ENCODE results near the gene TEX51.

TEX51 gene

DNA sequence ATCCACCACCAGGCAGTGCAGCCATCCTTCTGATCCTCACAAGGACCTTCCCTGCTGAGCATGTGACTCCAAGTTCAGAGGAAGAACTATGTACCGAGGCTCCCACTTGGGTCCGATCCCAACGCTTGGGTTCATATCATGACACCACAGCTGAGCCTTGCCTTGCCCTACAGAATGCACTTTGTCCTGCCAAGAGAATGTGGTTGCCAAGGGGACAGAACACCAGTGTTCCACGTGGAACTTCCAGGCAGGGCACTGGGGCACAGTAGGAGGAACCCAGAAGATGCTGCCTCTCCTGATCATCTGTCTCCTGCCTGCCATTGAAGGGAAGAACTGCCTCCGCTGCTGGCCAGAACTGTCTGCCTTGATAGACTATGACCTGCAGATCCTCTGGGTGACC is at the start of gene TEX51:
TSS of gene TEX51 (plus strand) at position 255 of the 400 bp plus-strand sequence. CDS start at position 284, 29 bp downstream.
- no peak for DNase-seq (ENCODE audit: low read depth in 2 of 2)

DNA sequence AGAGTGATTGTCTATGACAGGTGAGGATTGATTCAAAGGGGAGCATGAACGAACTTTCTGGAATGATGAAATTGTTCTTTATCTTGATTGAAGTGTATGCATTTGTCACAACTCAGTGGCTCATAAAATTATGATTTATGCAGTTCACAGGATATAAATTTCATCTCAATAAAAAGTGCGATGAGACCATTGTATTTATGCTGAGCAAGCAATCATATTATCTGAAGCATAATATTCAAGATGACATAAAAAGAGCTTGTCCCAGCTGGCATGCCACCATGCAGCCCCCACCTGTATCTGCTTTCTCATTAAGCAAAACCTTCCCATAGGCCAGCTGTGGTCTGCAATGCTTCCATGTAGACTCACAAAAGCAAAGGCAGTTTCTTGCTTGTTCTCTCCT is 49.6 kb upstream of the TEX51 start:
- DNase-seq (ENCODE audit: low read depth in 2 of 2) = no peak

DNA sequence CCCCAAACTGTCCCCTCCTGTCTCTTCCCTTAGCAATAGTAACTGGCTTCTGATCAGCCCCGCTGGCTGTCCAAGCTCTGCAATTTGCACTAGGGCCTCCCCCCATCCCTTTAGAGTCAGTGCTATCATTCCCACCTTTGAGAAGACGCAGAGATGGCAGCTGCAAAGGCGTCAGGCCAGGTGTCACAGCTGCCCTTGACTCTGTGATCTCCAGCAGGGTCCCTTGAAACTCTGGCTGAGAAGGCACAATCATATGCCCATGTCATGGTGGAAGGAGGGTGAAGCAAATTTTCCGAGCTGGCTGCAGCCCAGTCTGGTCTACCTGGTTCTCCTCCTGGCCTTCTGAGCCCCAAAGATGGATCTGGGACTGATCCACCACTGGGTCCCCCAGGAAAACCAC is 49.2 kb upstream of the TEX51 start:
- DNase-seq (ENCODE audit: low read depth in 2 of 2) = no peak

DNA sequence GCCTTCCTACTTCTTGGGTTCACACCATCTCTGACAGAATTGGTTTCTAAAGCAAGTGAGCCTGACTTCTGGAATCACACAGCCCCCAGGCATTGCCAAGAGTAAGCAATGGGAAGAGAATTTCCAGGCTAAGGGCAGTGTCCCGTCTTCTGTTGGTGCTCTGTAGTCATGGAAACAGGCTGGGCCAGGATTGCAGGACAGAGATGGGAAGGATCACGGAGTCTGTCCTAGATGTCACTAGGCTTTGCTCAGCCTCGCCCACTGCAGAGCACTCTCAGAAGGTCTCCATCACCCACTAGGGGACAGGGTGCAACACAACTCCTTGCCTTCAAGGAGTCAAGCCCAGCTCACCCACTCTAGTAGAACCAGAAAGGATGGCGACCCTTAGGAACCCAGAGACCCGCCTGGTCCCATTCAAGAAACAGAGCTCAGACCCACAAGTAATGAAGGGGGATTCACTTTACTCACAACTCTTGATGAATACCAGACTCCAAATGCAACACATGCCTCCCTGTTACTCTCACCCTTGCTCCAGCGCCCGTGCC is 48.6 kb upstream of the TEX51 start:
- no peak for DNase-seq (ENCODE audit: low read depth in 2 of 2)

DNA sequence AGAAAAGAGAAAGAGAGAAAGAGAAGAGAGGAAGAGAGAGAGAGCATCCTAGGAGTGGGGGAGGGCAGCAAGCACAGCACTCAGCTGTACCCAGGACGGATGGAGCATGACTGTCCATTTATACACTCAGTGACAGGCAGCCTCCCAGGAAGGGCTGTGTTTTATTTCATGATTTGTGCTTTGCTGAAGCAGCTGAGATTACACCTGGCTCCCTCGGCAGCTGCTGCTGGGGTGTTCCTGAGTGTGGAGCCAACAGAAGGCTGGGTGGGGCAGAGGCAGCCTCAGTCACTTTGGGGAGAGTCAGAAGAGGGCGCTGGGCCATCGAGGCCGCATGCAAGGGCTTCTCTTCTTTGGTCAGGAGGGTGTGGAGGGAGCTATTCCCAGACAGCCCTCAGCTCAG is 47.8 kb upstream of the TEX51 start:
- no peak for DNase-seq (ENCODE audit: low read depth in 2 of 2)

DNA sequence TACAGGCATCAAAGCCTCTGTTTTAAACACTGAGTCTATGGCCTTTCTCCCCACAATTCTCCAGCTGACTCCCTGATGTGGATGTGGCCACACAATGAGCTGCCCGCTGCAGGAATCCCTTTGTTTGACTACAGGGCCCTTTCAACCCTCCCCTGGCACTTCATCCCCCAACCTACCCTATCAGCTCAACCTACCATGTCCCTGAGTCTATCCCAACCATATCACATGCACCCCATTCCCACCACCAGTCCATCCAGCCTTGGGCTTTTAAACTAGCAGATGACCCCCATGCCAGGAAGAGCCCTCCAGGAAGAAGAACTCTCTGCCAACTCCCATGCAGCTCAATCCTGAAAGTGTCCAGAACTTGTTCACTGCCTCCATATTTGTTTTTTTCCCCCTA is 46.9 kb upstream of the TEX51 start:
- no peak for DNase-seq (ENCODE audit: low read depth in 2 of 2)

DNA sequence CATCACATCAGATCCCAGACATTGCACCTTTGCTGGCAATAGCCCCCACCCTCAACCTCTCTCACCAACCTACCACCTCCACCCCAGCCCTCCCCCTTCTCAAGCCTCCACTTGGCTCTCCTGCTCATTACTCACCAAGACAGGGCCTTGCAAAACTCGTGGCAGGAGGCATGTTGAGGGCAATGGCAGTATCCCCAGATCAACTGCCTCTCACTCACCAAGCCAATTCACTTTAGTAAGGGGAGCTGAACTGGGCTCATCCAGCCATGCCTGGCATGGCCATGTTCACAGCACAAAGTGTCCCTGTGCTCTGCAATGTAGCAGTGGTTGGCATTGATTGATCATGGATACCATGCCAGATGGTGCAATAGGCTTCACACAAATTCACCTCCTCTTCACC is 46.3 kb upstream of the TEX51 start:
- DNase-seq (ENCODE audit: low read depth in 2 of 2) = no peak

DNA sequence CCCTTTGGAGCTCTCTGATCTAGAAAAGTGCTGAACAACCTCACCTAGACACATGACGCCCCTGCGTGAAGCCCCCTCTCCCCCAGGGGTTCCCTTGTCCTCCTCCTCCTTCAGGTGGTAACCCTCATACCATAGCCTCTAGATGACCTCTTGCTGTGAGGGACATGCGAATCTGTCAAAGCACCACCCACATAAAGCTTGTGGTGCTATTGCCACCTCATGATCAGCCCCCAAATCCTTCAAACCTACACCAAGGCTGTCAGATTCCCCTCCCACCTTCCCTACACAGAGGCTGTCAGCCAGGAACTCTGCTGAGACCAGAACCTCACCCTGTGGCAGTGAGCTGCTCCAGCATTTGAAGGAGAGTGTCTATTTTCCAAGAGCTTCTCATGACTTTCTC is 43.1 kb upstream of the TEX51 start:
- DNase-seq (ENCODE audit: low read depth in 2 of 2) = no peak

DNA sequence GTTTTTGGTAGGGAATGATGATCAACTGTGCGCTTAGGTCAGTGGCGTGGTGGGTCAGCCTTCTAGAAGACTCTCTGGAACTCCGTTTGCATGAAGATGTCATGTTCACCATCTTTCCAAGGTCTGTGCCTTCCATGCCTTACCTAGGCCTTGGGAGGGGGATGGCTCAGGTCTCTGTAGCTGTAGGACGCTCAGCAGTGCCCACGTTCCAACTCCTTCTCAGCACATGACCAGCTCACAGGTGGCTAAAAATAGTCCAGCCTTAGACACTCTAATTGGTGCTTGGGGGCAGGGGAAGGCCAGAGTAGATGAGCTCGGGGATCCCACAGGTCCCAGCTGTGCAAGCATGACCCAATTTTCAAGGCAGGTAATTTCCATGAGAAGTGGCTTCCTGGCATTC is 42.3 kb upstream of the TEX51 start:
- DNase-seq (ENCODE audit: low read depth in 2 of 2) = no peak

DNA sequence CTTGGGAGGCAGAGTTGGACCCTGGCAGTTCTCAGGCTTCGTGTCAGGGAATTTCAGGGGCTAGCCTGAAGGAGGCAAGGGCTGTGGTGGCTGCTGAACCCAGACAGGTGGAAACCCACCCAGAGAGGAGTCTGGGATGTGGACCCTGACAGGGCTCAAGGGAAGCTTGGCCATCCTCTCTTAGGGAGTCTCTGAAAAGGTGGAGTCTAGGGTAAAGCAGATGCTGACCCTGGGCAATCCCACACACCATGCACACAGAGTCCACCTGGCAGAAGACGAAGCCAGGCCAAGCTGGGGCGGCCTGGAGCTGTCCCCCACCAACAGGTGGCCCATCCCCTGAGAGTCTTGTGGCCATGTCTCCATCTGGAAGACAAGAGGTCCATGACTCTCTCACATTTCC is 41.2 kb upstream of the TEX51 start:
- DNase-seq (ENCODE audit: low read depth in 2 of 2) = no peak

DNA sequence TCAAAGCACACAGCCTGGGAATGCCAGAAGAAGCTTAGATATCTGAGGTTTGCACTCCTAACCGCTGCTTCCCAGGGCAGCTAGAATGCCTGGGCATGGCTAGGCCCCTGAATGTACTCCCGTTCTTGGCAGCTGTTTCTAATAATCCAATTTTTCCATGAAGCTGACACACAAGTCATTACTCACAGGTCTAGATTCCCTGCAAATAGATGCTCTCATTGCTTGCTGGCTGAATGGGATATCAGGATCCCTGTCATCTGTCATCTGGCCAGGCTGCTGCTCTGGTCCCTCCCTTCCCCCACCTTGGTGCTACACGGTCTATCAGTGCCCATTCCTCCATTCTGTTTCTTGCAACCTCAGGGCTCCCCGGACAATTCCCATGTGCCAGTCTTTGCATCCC is 40.7 kb upstream of the TEX51 start:
- no peak for DNase-seq (ENCODE audit: low read depth in 2 of 2)

DNA sequence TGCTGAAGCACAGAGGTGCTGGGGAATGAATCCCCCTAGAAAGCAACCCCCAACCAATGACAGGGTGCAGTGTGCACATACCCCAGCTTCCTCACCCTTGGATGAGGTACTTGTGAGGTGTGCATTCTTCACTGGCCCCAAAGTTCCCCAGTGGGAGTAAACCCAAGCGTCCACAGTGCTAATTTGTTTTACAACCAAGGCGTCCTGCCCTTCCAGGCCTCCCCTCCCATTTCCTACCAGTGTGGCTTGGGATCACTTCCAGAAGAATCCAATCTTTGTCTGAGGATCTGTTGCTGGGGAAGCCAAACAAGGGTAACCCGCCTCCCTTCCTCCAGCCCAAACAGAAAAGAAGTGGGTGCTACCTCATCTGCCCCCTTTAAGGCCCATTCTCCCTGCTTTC is 40.3 kb upstream of the TEX51 start:
- DNase-seq (ENCODE audit: low read depth in 2 of 2) = no peak

DNA sequence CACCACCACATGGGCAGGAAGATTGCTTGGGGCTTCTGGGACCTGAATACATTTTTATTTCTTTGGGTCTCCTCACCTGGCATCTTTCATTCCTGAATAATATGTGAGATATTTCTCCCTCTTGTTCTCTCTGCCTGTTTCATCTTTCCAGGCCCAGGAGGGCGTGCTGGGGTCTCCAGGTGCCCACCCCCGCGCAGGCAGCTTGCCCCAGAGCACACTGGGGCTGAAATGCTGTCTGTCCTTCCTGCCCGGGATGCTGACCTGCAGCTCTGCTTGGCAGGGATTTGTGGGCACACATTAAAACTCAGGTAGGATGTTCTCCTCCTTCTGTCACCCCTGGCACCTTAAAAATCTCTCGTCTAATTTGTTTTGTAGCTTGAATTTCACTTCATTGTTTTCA is 39.7 kb upstream of the TEX51 start:
- no peak for DNase-seq (ENCODE audit: low read depth in 2 of 2)

DNA sequence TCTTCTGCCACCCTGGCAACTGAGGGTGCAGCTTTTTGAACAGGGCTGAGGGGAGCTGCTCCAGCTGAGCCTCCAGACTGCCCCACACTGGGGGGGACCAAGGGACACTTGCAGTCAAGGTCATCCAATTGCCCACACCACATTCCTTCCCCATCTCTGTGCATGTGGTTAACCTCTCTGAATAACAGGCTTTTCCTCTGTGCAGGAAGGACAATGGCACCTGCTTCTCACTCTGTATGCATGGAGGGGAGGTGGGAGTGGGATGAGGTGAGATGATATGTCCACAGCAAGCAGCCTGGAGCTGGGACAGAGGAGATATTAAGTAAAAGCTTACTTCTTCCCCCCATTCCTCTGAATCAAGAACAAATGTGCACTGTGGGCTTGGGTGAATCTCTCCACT is 39.1 kb upstream of the TEX51 start:
- no peak for DNase-seq (ENCODE audit: low read depth in 2 of 2)

DNA sequence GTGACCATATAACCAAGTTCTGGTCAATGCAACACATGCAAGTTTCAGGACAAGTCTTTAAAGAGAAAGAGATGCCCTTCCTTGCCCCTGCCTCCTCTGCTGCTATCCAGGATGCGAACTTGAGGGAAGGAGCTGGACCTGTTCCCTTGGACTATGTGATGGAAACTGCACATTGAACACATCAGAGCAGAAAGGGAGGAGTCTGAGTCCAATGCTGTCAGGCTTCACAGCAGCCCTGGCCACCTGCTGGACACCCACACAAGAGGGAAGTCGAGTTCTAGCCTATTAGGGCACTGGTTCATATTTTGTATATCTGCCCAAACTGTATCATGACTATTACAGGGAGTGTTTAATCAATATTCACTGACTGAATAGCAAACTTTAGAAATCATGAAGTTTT is 38.3 kb upstream of the TEX51 start:
- no peak for DNase-seq (ENCODE audit: low read depth in 2 of 2)

DNA sequence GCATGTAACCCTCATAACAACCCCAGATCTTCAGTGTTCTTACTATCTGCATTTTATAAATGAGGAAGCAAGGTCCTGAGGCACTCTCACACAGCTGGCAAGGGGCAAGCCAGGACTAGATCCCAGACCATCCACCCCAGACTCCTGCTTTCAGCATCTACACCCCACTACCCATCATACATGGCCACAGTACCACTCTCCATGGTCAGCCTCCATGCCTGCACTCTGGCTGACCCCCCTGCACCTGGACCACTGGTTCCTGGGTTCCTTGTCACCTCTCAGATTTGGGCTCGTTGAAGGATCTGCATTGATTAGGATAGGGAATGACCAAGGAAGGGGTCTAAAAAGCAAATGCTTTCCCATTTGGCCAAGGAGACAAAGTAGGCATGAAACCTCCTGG is 36.0 kb upstream of the TEX51 start:
- no peak for DNase-seq (ENCODE audit: low read depth in 2 of 2)

DNA sequence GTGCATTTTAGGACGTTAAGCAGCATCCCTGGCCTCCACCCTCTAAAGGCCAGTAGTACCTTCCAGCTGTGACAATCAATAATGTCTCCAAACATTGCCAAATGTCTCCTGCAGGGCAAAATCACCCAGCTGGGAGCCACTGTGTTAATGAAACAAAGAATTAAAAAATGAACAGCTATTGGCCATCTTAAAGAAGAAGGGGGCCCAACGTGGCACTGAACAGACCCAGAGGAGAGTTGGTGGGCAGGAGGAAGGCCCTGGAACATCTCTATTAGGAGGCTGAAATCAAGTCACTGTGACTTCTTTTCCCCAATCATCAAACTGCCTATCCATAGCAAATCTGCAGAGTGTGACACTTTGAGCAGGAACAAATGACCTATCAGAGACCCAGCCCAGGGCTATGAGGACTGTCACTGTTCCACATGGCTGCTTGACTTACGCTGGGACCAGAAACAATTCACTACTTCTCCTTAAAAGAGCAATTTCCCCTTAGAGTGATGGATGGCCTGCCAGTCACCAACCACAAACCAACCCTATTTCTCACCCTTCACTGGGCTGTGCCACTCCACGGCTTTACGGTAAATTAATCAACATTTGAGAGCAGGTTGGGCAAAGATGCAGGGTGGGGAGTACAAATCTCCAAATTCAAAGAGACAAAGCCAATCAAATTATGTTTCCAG is 35.2 kb upstream of the TEX51 start:
- no peak for DNase-seq (ENCODE audit: low read depth in 2 of 2)

DNA sequence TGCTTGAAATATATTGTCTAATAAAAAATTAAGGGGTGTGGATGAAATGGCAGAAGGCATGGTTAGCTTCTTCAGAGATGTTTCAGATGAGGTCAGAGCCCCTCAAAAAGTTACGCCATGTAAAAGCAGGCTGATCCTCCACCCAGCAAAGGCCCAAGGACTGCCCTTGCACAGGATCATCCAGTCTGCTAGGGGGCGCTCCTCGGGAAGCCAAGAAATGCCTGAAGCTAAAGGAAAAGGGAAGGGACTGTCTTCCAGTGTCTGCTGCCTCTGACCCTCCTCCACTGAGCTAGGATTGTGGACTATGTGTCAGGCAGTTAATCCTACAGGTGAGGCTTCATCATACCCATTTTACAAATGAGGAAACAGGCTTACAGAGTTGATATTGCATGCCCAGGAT is 33.8 kb upstream of the TEX51 start:
- no peak for DNase-seq (ENCODE audit: low read depth in 2 of 2)

DNA sequence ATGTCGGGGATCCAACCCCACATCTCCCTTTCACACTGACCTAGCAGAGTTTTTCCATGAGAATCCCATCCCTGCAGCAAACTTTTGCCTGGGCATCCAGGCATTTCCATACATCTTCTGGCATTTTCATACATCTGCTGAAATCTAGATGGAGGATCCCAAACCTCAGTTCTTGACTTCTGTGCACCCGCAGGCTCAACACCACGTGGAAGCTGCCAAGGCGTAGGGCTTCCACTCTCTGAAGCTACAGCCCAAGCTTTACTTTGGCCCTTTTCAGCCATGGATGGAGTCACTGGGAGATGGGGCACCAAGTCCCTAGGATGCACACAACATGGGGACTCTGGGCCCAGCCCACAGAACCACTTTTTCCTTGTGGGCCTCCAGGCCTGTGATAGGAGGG is 32.2 kb upstream of the TEX51 start:
- DNase-seq (ENCODE audit: low read depth in 2 of 2) = no peak

DNA sequence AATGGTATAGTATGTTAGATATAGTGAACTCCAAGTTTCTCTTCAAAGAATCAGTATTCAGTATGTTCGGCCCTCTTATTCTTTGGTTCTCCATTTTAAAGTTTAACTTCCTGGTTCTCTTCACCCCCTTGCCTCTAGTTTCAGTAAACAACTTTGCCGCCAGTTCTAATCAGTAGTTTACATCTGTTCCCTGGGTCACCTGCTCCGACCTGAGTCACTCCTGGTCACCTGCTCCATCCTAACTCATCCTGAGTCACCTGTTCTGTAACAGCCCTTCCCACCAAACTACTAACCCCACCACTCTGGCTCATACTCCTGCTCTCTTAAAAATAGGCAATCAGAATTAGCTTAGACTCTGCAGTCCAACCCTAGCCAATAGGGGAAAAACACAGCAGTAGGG is 23.7 kb upstream of the TEX51 start:
- no peak for DNase-seq (ENCODE audit: low read depth in 2 of 2)

DNA sequence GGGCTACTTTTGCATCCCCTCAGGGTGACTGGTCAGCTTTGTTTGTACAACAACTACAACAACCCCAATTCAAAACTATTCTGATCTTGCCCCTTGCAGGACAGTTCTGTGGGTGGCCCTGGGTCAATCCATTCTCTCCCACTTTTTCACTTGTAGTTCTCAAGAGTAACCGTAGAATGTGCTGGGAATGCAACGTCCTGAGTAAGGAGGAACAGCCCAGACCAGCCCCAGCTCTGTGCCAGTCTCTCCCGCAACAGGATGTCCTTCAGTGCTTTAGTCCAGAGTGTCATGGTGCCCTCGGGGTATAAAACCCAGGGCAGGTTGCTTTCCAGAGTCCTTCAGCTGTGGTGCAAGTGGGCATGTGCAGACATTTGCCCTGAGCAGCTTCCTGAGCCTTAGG is 22.1 kb upstream of the TEX51 start:
- DNase-seq (ENCODE audit: low read depth in 2 of 2) = no peak

DNA sequence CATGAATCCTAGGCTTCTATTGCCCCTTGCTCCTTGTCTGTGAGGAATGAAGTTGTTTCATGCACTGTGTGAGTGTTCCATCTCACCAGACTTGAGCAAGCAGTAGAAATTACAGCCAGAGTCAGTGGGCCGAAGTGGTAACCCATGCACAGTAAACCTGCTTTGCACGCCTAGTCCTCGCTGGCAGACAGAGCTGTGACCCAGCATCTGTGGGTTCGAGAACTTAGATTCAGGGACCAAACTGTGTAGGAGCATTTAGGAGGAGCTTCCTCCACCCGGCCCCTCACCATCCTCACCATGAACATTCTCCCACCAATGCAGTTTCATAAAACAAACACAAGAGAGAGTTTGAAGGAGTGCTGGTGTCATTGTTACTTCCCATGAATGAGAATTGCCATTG is 21.6 kb upstream of the TEX51 start:
- DNase-seq (ENCODE audit: low read depth in 2 of 2) = no peak

DNA sequence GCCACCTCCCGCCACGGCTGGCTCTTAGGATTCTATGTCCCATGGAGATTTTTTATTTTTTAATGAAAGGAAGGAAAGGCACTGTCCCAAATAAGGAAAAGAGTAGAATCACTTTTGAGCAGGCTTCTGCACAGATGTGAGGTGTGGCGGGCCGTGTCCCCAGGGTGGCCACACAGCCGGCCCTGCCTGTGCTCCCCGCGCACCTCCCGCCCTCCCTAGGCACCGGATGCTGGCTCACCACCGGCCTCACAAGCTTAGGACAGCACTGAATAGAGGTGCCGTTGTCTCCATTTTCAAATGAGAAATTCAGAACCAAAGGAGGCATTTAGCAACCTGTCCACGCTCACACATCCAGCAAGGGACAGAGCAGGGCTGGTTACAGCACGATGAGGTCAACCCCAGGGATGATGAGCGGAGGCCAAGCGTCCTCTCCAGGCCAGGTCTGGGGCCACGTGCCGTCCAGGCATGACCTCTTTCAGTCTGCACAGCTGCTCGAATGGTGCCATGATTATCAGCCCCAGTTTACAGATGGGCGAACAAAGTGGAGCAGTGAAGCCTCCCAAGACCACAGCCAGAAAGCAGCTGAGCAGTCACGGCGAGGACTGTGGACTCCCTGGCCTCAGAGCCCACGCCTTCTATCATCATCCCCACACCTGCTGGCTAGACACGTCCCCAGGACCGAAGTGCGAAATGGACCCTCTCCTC is 20.7 kb upstream of the TEX51 start:
- no peak for DNase-seq (ENCODE audit: low read depth in 2 of 2)

DNA sequence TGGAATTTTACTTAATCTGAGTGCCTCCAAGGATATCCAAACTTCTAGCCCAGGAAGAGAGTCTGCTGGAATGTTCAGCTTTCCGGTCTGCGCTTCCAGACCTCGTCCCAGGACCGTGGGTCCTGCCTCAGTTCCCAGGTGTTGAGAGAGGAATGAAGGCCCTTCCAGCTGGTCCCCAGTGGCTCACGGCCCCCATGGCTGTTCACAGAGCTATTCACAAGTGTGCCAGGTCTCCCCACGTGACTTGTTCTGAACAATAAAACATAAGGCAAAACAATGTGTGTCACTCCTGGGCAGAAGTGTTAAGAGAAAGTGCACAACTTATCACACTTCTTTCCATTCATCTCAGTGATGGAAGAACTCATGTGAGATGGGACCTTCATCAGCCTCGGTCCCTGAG is 20.1 kb upstream of the TEX51 start:
- DNase-seq (ENCODE audit: low read depth in 2 of 2) = no peak

All from stimulated activated CD8-positive, alpha-beta memory T cell treated with anti-CD3 and anti-CD28 coated beads, Interleukin-15, amount 100 ng/mL, for 4 hours (primary cell).